Gastroesophageal sphincter (tissue), 4 donors: ENCODE data around the gene CACNA1A. TPM values are rescaled to one million over a fixed set of nuclear protein-coding genes. Genes with fewer than 3 reads are reported as not detected.

Source experiments
- ATAC-seq: fragments of 150-250 bp; one replicate; pipeline ENCODE4 v1.9.1; 2016; ENCODE audit warnings: mild to moderate bottlenecking, moderate library complexity
- H3K27ac ChIP-seq, 4 donors: fragments of 200-600 bp; sonication (generic) in 3 of 4; 1 replicate in 3 of 4; 2 replicates in 1 of 4; pipeline ENCODE4 v1.5.1; 2016 to 2019
- H3K27me3 ChIP-seq: fragments of 200-600 bp; sonication (generic); one replicate; pipeline ENCODE4 v1.5.1; 2019
- H3K36me3 ChIP-seq, 2 donors: fragments of 200-600 bp; sonication (generic); one replicate each; pipeline ENCODE4 v1.5.1; 2019; ENCODE audit warnings: control low read depth in 1 of 2
- H3K4me1 ChIP-seq, 3 donors: fragments of 200-600 bp; sonication (generic); 1 replicate in 2 of 3; 2 replicates in 1 of 3; pipeline ENCODE4 v1.5.1; 2016 to 2019; ENCODE audit warnings: control low read depth in 2 of 3
- H3K4me3 ChIP-seq, 2 donors: fragments of 200-600 bp; sonication (generic); one replicate each; pipeline ENCODE4 v1.5.1; 2019; ENCODE audit warnings: mild to moderate bottlenecking in 1 of 2, moderate library complexity in 1 of 2
- H3K9me3 ChIP-seq, 3 donors: fragments of 200-600 bp; sonication (generic); one replicate each; pipeline ENCODE4 v1.5.1; 2017 to 2019; ENCODE audit warnings: control low read depth in 2 of 3
- EP300 ChIP-seq: sonication (generic); formaldehyde crosslinking; IDR thresholded peaks from one replicate; pipeline ENCODE4 v1.6.1; 2017; ENCODE audit warnings: antibody characterized with exemption, mild to moderate bottlenecking
- POLR2A ChIP-seq, 2 donors: fragments of 450-650 bp; IDR thresholded peaks; one replicate each; pipeline ENCODE4 v1.6.1; 2017; ENCODE audit warnings: antibody characterized with exemption in 2 of 2, mild to moderate bottlenecking in 2 of 2, moderate library complexity in 1 of 2
- POLR2AphosphoS5 ChIP-seq: sonication (generic); formaldehyde crosslinking; IDR thresholded peaks from one replicate; pipeline ENCODE4 v1.6.1; 2017; ENCODE audit warnings: antibody characterized with exemption
- WGBS, 2 donors: methylation state at CpG; one replicate each; pipeline ENCODE4 v1.1.5; 2018; ENCODE audit warnings: low coverage in 1 of 2; 5-methylcytosine and 5-hydroxymethylcytosine counted together
- total RNA-seq, 4 donors: library from RNA; depleted of rRNA; stranded (reverse); fragments of >200 nt; gene quantifications; one replicate each; pipeline ENCODE4 v1.1.0, GENCODE V29; 2016
- TF ChIP-seq, protein P1 (sequence below), 4 experiments: fragments of 200-600 bp in 2 of 4; fragments of 450-650 bp in 2 of 4; sonication (generic) in 1 of 4; IDR thresholded peaks; one replicate each; pipeline ENCODE4 v1.5.1; 2017 to 2019; ENCODE audit warnings: antibody characterized with exemption in 4 of 4, mild to moderate bottlenecking in 2 of 4, moderate library complexity in 2 of 4

The CACNA1A gene
- total RNA-seq, 4 donors from 2014 or later: 0.54 to 1.3 (median 0.93) TPM; not detected in 1

DNA sequence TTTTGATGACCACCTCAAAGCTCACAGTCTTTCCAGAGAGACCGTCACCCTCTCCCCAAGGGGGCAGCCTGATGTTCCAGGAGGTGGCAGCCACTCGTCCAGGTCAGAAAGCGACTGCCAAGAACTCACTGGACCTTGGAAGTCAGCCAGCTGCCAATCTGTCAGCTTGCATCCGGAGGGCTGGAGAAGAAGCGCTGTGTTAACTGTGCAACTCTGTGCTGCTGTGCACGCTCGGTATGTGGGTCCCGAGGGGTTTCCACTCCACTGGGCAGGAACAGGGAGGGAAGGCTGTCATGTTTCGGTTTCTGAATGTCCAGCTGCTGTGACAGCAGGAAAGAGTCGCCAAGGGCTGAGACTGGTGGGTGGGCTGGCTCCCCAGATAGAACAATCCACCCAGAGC is 89.2 kb downstream of the CACNA1A start:
- 64% methylated on average over 6 of the region's 10 CpGs; no CpG with 5 or more reads in 1 of the 2 donors for WGBS, 2 donors
- Histone ChIP-seq H3K27me3 (no peaks in the 10 kb centered on the region), H3K4me1 (no peaks in the 10 kb centered on the region), H3K4me3 (no peak overlapping the region), H3K27ac (no peak overlapping the region), H3K36me3 (no peaks in the 10 kb centered on the region), H3K9me3 (peaks cover 0 to 20% (median 0%) of the 10 kb centered on the region in 3 donors)
- no peak for ATAC-seq
- TF ChIP-seq POLR2A (IDR thresholded peaks at IDR 0.05) (no peak), EP300 (no peak), POLR2AphosphoS5 (no peak)
- TF ChIP-seq, protein P1, sequence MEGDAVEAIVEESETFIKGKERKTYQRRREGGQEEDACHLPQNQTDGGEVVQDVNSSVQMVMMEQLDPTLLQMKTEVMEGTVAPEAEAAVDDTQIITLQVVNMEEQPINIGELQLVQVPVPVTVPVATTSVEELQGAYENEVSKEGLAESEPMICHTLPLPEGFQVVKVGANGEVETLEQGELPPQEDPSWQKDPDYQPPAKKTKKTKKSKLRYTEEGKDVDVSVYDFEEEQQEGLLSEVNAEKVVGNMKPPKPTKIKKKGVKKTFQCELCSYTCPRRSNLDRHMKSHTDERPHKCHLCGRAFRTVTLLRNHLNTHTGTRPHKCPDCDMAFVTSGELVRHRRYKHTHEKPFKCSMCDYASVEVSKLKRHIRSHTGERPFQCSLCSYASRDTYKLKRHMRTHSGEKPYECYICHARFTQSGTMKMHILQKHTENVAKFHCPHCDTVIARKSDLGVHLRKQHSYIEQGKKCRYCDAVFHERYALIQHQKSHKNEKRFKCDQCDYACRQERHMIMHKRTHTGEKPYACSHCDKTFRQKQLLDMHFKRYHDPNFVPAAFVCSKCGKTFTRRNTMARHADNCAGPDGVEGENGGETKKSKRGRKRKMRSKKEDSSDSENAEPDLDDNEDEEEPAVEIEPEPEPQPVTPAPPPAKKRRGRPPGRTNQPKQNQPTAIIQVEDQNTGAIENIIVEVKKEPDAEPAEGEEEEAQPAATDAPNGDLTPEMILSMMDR (IDR thresholded peaks at IDR 0.05): no peak

DNA sequence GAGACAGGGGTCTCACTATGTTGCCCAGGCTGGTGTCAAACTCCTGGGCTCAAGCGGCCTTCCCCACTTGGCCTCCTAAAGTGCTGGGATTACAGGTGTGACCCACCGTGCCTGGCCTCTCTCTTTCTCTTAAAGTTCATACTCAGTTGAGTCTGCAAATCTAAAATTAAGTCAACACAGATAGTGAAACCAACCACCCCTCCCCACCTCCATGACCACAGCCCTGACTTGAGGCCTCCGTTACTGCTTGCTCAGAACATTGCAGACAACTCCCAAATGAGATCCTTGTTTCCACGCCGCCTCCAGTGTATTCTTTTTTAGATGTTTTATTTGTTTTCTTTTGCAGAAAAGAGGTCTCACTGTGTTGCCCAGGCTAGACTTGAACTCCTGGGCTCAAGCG is 94.4 kb downstream of the CACNA1A start:
- Histone ChIP-seq H3K9me3 (no peaks in the 10 kb centered on the region), H3K27ac (no peak overlapping the region), H3K36me3 (no peaks in the 10 kb centered on the region), H3K4me1 (no peaks in the 10 kb centered on the region), H3K4me3 (no peak overlapping the region), H3K27me3 (peaks cover 4% of the 10 kb centered on the region)
- WGBS, 2 donors: 81 to 86% methylated on average over 5 to 6 of the region's 6 CpGs
- TF ChIP-seq POLR2AphosphoS5 (no peak), EP300 (no peak), POLR2A (IDR thresholded peaks at IDR 0.05) (no peak)
- TF ChIP-seq, protein P1 (IDR thresholded peaks at IDR 0.05): no peak
- ATAC-seq: no peak

DNA sequence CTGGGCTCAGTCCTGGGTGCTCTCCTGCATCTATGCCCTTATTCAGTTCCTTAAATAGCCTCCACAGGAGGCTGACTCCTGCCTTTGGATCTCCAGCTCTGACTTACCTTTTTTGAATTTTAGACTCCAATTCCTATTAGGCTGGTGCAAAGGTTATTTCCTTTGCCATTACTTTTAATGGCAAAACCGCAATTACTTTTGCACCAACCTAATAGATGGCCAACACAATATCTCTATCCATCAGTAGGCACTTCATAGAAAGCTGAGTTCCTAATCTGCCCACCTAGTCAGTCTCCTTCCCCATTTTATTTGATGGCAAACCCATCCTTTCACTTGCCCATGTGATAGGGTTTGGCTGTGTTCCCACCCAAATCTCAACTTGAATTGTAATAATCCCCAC is 95.3 kb downstream of the CACNA1A start:
- Histone ChIP-seq H3K36me3 (no peaks in the 10 kb centered on the region), H3K9me3 (no peaks in the 10 kb centered on the region), H3K27me3 (peaks cover 4% of the 10 kb centered on the region), H3K4me3 (no peak overlapping the region), H3K4me1 (no peaks in the 10 kb centered on the region), H3K27ac (no peak overlapping the region)
- 67 to 75% methylated on average over 1 of the region's 1 CpG for WGBS, 2 donors
- TF ChIP-seq, protein P1 (IDR thresholded peaks at IDR 0.05): no peak
- TF ChIP-seq EP300 (no peak), POLR2AphosphoS5 (no peak), POLR2A (IDR thresholded peaks at IDR 0.05) (no peak)
- no peak for ATAC-seq

DNA sequence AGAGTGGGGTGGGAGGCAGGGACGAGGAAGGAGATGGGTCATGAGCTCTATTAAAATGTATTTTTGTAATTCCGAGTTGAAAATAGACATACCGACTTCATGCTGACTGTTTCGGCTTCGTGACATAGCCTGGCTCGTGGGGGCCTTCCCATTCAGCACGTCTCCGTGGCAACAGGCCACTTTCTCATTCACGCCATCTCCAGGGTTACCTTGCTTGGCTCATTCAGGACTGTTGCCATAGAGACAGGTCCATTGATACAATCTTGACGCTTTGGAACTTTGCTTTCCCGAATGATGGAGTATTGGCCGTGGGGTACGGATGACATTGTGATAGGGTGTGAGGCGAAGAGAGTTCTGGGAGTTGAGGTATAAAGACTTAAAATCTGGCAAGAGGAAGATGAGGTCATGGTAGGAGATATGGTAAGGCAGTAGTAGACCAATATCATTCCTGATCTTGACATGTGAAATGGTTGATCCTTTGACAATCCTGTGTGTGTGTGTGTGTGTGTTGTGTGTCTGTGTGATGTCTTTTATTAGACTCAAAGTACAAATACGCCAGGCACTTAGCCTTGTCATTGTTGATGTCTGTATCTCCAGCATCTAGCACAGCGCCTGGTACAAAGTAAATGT is 97.3 kb downstream of the CACNA1A start:
- TF ChIP-seq, protein P1 (IDR thresholded peaks at IDR 0.05): no peak
- TF ChIP-seq POLR2AphosphoS5 (no peak), EP300 (no peak)
- Histone ChIP-seq H3K9me3 (no peaks in the 10 kb centered on the region), H3K36me3 (no peaks in the 10 kb centered on the region), H3K27me3 (peaks cover 19% of the 10 kb centered on the region), H3K4me1 (no peaks in the 10 kb centered on the region), H3K4me3 (no peak overlapping the region), H3K27ac (no peak overlapping the region)
- WGBS, 2 donors: 79 to 81% methylated on average over 6 to 14 of the region's 16 CpGs
- ATAC-seq: no peak

DNA sequence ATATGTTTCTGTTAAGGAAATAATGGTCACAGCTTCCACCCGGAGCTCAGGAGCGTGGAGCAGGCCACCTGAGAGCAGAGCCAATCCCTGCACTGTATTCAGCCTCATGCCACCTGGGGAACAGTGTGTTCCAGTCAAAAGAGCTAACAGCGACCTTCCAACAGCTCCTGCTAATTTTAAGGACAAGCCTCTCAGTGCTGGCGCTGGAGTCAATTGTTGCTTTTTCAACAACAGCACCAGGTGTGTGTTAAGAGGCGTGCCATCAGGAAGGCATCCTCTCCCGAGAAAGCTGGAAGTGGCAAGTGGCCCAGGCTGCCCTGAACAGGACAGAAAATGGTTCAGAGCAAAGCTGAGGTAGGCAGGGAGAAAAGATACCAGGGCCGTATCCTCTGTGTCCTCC is 102.0 kb downstream of the CACNA1A start:
- peaks cover 46% of the 10 kb centered on the region for H3K27me3 ChIP-seq
- no peak for TF ChIP-seq POLR2A (IDR thresholded peaks at IDR 0.05)
- no peak for TF ChIP-seq POLR2AphosphoS5
- TF ChIP-seq EP300: no peak
- TF ChIP-seq, protein P1 (IDR thresholded peaks at IDR 0.05): no peak
- WGBS, 2 donors: 63% methylated on average over 6 of the region's 7 CpGs; no CpG with 5 or more reads in 1 of the 2 donors
- no peaks in the 10 kb centered on the region for H3K36me3 ChIP-seq
- peaks cover 0 to 15% (median 0%) of the 10 kb centered on the region in 3 donors for H3K9me3 ChIP-seq
- H3K27ac ChIP-seq: no peak overlapping the region
- H3K4me1 ChIP-seq: no peaks in the 10 kb centered on the region
- no peak overlapping the region for H3K4me3 ChIP-seq
- ATAC-seq: no peak
